ENCODE measurements around the gene MMP3. TPM values are rescaled to one million over a fixed set of nuclear protein-coding genes. Genes with fewer than 3 reads are reported as not detected.

Gene MMP3
- total and polyA plus RNA-seq, 12 donors = 0.14 to 0.69 (median 0.20) TPM; not detected in 9

- Histone ChIP-seq H3K4me3 (no peak overlapping the region), H3K27me3 (no peaks in the 10 kb centered on the region), H3K27ac (no peak overlapping the region), H3K4me1 (replicated peaks in 1 of 2) (no peaks in the 10 kb centered on the region), H3K9me3 (replicated peaks in 1 of 3) (no peaks in the 10 kb centered on the region), H3K36me3 (replicated peaks in 1 of 2) (no peaks in the 10 kb centered on the region)
- intact Hi-C loops (cut with DNase I) = no loop called here
- TF ChIP-seq, protein P1, sequence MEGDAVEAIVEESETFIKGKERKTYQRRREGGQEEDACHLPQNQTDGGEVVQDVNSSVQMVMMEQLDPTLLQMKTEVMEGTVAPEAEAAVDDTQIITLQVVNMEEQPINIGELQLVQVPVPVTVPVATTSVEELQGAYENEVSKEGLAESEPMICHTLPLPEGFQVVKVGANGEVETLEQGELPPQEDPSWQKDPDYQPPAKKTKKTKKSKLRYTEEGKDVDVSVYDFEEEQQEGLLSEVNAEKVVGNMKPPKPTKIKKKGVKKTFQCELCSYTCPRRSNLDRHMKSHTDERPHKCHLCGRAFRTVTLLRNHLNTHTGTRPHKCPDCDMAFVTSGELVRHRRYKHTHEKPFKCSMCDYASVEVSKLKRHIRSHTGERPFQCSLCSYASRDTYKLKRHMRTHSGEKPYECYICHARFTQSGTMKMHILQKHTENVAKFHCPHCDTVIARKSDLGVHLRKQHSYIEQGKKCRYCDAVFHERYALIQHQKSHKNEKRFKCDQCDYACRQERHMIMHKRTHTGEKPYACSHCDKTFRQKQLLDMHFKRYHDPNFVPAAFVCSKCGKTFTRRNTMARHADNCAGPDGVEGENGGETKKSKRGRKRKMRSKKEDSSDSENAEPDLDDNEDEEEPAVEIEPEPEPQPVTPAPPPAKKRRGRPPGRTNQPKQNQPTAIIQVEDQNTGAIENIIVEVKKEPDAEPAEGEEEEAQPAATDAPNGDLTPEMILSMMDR (IDR thresholded peaks at IDR 0.05) = no peak
- TF ChIP-seq POLR2A (IDR thresholded peaks at IDR 0.05) = no peak
- WGBS, 4 donors = 55 to 65% (median 59%) methylated on average over 4 of the region's 4 CpGs
- no peak for DNase-seq
Observed at GRCh38 chr11:102791271-102792036, 52.0 kb downstream of the MMP3 start.

- TF ChIP-seq, protein P1 (IDR thresholded peaks at IDR 0.05) = no peak
- TF ChIP-seq POLR2A (IDR thresholded peaks at IDR 0.05) = no peak
- WGBS, 4 donors = 66 to 86% (median 80%) methylated on average over 8 of the region's 8 CpGs
- H3K27me3 ChIP-seq = no peaks in the 10 kb centered on the region
- H3K4me3 ChIP-seq = no peak overlapping the region
- H3K27ac ChIP-seq = no peak overlapping the region
- intact Hi-C loops (cut with DNase I) = no loop called here
- H3K36me3 ChIP-seq (replicated peaks in 1 of 2) = no peaks in the 10 kb centered on the region
- no peaks in the 10 kb centered on the region for H3K4me1 ChIP-seq (replicated peaks in 1 of 2)
- H3K9me3 ChIP-seq (replicated peaks in 1 of 3) = no peaks in the 10 kb centered on the region
- DNase-seq = no peak
Observed at GRCh38 chr11:102788334-102788995, 54.9 kb downstream of the MMP3 start.

Other genes starting within 250 kb of the MMP3 start
- gene MMP20, start 218.3 kb downstream of the MMP3 start, total RNA-seq = not detected
- not detected for gene MMP20, start 218.3 kb downstream of the MMP3 start, polyA plus RNA-seq
- gene MMP27, start 137.8 kb downstream of the MMP3 start, total RNA-seq = not detected
- gene MMP27, start 137.8 kb downstream of the MMP3 start, polyA plus RNA-seq = not detected
- gene MMP8, start 118.7 kb downstream of the MMP3 start, total RNA-seq = under 1 TPM in 4 of 9 donors, not detected in 5; 0.08 to 0.34 (median 0.17) TPM
- 1 to 10 TPM in 1 of 3 donors, not detected in 2; 1.4 TPM for gene MMP8, start 118.7 kb downstream of the MMP3 start, polyA plus RNA-seq
- not detected for gene MMP10, start 63.0 kb downstream of the MMP3 start, total RNA-seq
- gene MMP10, start 63.0 kb downstream of the MMP3 start, polyA plus RNA-seq = not detected
- gene MMP1, start 45.4 kb downstream of the MMP3 start, total RNA-seq = not detected
- gene MMP1, start 45.4 kb downstream of the MMP3 start, polyA plus RNA-seq = under 1 TPM in 1 of 3 donors, not detected in 2; 0.07 TPM
- not detected for gene MMP12, start 31.4 kb upstream of the MMP3 start, total RNA-seq
- not detected for gene MMP12, start 31.4 kb upstream of the MMP3 start, polyA plus RNA-seq
- gene MMP13, start 112.1 kb upstream of the MMP3 start, total RNA-seq = not detected
- not detected for gene MMP13, start 112.1 kb upstream of the MMP3 start, polyA plus RNA-seq
- gene DCUN1D5, start 248.6 kb upstream of the MMP3 start, total RNA-seq = 10 to 100 TPM; 17.6 to 89.7 (median 27.5) TPM
- 10 to 100 TPM in 2 of 3 donors, 1 to 10 TPM in 1; 9.2 to 33.6 (median 11.7) TPM for gene DCUN1D5, start 248.6 kb upstream of the MMP3 start, polyA plus RNA-seq